GM18909 (cell line): ENCODE data around the gene EOLA1.
"Not testable (repeated sequence)": the region's sequence is repeated elsewhere in the genome, so short reads cannot be mapped to it uniquely, and the experiment has no call there.

ENCODE experiments used
- ATAC-seq: cut with Tn5 transposase; IDR thresholded peaks from one replicate; pipeline ENCODE4 v1.9.1; 2021; ENCODE audit warnings: mild to moderate bottlenecking; ENCODE audit not compliant: unreplicated experiment, poor library complexity

Gene EOLA1

DNA sequence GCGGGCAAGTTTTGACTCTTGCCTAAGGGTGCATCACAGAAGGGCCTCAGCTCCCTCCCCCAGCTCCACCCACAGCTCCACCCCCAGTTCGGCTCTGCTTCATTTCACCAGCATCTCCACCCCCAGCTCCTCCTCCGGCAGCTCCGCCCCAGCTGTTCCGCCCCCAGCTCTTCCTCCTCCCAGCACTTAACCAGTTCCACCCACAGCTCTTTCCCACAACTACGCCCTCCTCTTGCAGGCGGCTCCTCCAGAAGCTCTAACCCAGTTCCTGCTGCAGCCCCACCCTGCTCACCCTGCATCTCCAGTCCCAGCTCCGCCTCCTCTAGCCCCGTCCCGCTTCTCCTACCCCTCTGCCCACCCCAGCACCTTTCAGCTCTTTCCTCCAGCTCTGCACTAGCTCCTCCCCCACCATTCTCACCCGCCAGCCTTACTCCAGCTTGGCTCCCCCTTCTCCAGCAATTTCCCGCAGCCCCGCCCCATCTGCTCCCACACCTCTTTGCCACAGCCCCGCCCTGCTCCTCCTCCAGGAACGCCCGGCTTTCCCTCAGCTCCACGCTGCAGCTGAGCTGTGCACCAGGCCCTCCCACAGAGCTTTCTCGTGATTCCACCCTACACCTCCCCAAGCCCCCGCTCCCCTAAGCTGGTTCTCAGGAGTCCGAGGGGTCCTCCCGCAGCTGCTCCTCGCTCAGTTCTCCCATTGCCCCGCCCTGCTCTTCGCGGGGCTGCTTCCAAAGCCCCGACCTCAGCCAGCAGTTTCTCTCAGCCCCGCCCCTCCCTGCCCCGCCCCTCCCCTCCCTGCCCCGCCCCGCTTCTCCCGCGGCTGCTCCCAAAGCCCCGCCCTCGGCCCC lies 1.3 kb upstream of the EOLA1 start:
- peak; percentile 55 for ATAC-seq

GRCh38 chrX:149540131-149540620 lies 636 bp upstream of the EOLA1 start:
- ATAC-seq, result peak; percentile 11

DNA sequence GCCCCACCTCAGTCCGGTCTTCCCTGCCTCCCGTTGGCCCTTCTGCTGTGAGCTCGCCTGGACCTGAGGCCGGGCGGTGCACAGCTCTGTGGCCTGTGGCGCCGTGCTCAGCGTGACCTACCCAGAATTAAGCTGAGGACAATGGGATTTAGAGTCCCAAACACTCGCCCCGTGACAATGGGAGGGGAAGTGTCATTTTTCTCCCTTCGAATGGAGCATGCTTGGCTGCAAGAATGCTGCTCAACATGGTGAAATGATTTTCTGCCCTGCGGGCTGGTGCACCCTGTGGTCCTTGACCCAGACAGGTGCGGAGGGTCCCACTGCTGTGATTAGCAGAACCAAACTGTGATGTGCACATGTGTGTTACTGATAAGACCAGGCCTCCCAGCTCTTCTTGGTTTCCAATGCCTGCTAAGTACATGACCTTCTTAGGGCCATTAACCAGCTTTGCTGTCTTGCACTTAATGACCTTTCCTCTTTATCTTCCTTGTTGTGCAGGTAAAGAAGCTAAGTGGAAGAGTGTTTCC lies 772 bp downstream of the EOLA1 start:
- ATAC-seq, result no peak

DNA sequence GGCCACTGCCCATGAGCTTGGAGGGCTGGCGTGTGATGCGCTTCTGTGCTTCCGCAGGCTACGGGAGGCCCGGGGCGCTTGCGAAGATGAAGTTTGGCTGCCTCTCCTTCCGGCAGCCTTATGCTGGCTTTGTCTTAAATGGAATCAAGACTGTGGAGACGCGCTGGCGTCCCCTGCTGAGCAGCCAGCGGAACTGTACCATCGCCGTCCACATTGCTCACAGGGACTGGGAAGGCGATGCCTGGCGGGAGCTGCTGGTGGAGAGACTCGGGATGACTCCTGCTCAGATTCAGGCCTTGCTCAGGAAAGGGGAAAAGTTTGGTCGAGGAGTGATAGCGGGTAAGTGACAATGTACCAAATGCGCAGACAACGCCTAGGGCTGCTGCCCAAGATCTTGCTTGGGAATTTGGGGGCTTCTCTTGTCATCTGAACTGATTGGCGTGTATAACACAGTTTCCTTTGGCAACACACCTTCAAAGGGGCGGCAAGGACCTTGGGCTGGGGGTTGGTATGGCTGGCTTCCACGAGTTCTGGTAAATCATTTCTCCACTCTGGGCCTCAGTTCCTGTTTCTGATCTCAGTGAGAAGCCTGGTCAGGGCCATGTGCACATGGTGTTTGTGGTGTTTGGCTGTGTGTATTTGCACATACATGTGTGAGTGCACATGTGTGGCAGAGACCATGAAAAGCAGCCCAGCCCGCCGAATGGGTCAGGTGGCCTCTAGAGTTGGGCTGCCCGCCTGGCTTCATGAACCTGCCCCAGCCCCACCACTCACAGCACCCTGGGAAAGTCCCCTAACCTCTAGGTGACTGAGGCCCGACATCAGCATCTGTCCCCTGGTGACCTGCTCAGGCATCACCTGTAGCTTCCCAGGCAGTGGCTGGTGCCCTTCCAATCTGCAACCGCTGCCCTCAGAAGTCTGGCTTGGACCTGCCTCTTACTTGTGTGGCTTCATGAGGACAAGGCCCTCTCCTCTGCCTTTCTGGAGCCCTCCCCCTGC lies 5.0 kb downstream of the EOLA1 start:
- ATAC-seq, result peak; percentile 63

GRCh38 chrX:149546962-149547361 lies 6.2 kb downstream of the EOLA1 start:
- ATAC-seq, result not testable (repeated sequence)

DNA sequence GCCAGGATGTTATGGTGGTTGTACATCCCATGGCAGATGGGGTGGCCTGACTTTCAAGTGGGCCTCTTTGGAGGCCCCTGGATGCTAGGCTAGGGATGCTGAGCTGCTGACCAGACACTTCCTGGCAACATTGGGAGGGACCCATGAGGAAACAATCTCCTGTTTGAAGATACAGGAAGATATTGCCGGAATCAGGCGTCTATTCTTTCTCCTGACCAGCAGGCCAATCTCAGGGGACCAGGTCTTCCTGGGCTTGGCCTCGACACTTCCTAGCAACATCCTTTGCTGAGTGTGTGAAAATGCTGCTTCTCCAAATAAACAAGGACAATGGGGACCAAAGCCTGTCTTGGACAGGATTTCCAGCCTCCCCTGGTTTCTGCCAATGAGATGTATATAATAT lies 7.0 kb downstream of the EOLA1 start:
- not testable (repeated sequence) for ATAC-seq

GRCh38 chrX:149549701-149550100 lies 8.9 kb downstream of the EOLA1 start, which contains the start of gene HSFX3:
TSS of gene HSFX3 (minus strand) at chrX:149549924. CDS start at chrX:149549852, 72 bp downstream.
- not testable (repeated sequence) for ATAC-seq

- ATAC-seq, result not testable (repeated sequence)
Measured at GRCh38 chrX:149550454-149550853, 9.6 kb downstream of the EOLA1 start.

GRCh38 chrX:149551245-149551938 lies 10.6 kb downstream of the EOLA1 start:
- ATAC-seq, result not testable (repeated sequence)

- not testable (repeated sequence) for ATAC-seq
Measured at GRCh38 chrX:149551939-149552248, 11.1 kb downstream of the EOLA1 start.

DNA sequence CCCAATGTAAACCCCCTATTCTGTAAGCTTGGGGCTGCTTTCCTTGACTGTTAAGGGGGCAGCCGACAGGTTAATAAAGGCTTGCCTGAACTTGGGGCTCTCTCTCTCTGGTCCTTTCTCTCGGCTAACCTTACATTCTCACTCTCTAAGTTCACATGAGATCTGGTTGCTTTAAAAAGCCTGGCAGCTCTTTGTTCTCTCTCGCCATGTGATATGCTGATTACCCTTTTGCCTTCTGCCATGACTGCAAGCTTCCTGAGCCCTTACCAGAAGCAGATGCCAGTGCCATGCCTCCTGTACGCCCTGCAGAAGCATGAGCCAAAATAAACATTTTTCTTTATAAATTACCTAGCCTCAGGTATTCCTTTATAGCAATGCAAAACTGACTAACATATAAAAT lies 14.4 kb downstream of the EOLA1 start:
- ATAC-seq, result not testable (repeated sequence)

- no peak for ATAC-seq
Measured at GRCh38 chrX:149563359-149563758, 22.5 kb downstream of the EOLA1 start.

DNA sequence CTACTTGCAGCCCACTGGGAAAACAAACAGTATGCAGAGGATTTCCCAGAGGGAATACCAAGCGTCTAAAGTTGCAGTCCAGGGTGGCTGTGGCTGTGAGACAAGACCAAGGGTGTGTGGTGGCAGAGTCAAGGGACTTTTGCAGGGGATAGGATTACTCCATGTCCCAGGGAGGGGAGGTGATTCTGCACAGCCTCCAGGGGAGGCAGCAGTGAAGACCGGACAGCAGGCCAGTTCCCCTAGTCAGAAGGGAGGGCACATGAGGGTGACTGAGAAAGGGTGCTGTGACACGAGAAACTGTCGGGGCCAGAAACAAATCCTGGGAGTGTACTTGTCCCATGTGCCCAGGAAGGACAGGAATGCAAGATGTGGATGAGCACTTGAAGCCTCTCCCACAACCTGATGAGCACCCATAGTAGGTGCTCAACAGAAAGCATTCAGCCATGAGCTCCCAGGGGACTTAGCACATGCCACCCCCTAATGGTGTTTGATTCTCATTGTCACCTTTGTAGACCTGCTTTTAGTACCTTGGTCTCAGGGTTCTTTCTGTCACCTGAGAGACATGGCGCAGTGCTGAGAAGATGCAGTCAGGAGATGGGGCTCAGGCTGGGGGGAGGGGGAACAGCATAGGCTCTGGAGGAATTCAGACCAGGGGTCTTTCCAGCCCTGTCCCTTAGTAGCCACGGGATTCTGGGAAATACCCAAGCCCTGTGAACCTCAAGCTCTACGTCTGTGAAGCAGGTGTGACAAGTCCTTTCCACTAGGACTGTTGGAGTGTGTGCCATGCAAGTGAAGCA lies 27.0 kb downstream of the EOLA1 start:
- ATAC-seq, result no peak

DNA sequence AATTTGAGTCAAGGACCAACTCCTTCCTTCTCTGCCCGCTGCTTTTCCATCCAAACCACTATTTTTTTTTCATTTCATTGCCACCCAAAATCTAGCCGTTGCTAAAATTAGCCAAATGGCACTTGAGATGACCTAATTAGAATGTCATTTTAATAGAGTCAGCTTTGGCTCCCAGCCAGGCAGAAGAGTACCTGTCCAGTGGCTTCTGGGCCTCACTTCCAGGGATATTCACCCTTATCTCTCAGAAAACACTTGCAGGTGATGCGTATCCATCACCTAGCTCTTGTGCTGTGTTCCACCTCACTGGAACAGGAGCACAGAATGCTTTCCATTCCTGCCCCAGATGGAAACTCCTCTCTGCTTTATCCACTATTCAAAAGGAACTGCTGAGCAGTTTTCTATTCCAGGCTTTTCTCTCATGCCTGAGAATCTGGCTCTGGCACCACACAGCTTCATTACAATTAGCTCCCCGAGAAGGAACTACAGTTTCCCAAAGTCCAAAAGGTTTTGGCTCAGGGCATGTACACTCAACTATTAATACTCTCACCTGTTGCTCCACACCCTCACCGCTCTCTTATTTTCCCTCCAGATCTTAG lies 28.0 kb downstream of the EOLA1 start:
- no peak for ATAC-seq

- ATAC-seq, result no peak
Measured at GRCh38 chrX:149569770-149570169, 29.0 kb downstream of the EOLA1 start.

GRCh38 chrX:149570668-149571067 lies 29.9 kb downstream of the EOLA1 start:
- no peak for ATAC-seq

- ATAC-seq, result no peak
Measured at GRCh38 chrX:149571770-149572169, 31.0 kb downstream of the EOLA1 start.

DNA sequence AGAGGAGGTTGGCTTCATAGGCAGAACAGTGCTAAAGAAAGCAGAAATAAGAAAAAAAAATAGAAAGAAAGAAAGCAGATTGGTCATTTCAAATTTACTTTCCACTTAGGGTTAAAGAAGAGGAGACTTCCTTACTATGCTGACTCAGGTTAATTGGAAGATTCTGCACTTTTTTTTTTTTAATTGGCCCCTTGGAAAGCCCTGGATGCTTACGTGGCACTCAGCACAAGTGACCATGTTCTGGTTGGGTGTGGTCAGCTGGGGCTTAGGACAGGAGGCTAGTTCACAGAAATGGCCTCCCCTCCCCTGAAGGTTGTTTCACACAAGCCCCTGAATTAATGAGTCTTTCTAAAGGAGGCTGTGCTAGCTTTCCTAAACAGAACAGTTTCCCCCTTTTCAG lies 31.9 kb downstream of the EOLA1 start:
- no peak for ATAC-seq

- ATAC-seq, result peak; percentile 100
Measured at GRCh38 chrX:149573456-149573855, 32.6 kb downstream of the EOLA1 start.
